GM10248 (cell line): Measurements from ENCODE around the gene TCF12.

ENCODE experiments used
- CTCF ChIA-PET: fragments of 300-600 bp; sonication (Branson Sonifier 250); formaldehyde crosslinking; extraction: SDS; loops from one replicate; lab custom pipeline; 2021; ENCODE audit warnings: antibody characterized with exemption; lab: Yijun Ruan, JAX
- POLR2A ChIA-PET: fragments of 350-650 bp; sonication (Branson Sonifier 250); formaldehyde crosslinking; extraction: SDS; loops from one replicate; lab custom pipeline; 2020; ENCODE audit warnings: antibody characterized with exemption; lab: Yijun Ruan, JAX
- DNase-seq: peaks from one replicate; pipeline ENCODE4 v3.0.0; 2012; ENCODE audit errors: extremely low spot score
- CTCF ChIP-seq: IDR thresholded peaks from 2 replicates; pipeline ENCODE4 v1.5.1; 2012; ENCODE audit warnings: mild to moderate bottlenecking, low read depth; ENCODE audit errors: extremely low read depth, missing control alignments, control extremely low read depth

Gene TCF12

DNA sequence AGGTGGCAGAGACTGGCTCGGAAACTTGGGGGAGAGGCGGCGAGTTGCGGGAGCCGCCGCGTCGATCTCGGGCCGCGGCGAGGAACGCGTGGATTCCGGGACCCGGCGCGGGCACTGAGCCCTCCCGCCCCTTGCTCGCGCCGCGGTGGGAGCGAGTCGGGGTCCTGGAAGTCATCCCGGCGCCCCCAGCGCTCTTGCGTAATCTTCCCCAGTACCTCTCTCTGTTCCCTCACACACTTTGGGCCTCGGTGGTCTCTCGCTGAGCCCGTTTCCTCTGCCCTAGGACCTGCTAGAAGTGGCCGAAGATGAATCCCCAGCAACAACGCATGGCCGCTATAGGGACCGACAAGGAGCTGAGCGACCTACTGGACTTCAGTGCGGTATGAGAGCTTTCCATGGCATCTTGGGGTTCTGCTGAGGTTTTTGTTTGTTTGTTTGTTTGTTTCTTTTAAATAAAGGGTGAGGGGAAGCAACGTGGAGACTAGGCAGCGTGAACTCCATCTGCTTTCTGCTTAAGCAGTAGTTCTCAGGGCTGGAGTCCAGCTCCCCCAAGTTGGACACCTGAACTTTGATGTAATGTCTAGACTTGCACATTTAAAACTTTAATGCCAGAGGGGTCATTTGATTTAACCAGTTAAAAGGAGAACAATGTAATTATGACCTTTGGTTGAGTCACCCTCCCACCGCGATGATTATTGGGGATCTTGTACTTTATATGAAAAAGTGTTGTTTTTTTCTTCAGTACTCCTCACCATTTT, 1.3 kb downstream of the TCF12 start:
- no peak for TF ChIP-seq CTCF
- POLR2A ChIA-PET = no interaction called here
- DNase-seq = peak; percentile 29
- CTCF ChIA-PET = interaction anchor here (0.8 to 1.0 kb wide), 2 partner anchors 15 to 343 kb away, joined by 3 read pairs; no protein-coding TSS in a partner anchor

DNA sequence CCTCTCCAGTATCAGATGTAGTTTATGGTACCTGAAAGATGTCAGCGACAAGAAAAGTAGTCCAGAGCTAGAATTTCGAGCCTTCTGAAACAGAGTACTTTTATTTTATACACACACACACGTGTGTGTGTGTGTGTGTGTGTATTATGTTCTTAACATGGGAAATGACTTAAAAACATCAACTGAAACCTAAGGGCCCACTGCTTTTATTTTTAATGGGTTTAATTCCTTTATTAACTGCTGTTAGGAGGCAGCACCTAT, 1.9 kb downstream of the TCF12 start:
- CTCF ChIA-PET = interaction anchor here (0.8 to 1.0 kb wide), 2 partner anchors 14 to 343 kb away, joined by 3 read pairs; no protein-coding TSS in a partner anchor
- DNase-seq = no peak
- no peak for TF ChIP-seq CTCF
- POLR2A ChIA-PET = no interaction called here

GRCh38 chr15:56923174-56923591, 4.7 kb downstream of the TCF12 start:
- ChIA-PET CTCF (interaction anchor here (1.5 kb wide), 1 partner anchor 432 kb away, joined by 4 read pairs; no protein-coding TSS in a partner anchor), POLR2A (no interaction called here)
- TF ChIP-seq CTCF = no peak
- DNase-seq = no peak

DNA sequence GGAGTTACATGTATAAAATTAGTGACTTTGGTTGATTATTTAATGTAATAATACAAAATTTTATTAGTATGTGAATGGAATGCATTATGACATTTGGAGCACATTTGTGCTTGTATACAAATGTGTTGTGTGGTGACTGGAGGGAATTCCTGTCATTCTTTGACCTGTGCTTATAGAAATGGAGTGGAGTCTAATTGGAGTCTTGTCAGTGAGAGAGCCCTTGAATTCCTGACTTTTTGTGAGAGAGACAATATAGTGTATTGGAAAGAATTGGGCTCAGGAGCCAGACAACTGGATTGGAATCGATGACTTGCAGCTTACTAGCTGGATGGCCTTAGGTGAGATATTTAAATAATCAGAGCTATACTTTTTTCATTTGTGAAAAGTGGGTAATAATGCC, 9.4 kb downstream of the TCF12 start:
- POLR2A ChIA-PET = interaction anchor here (1.5 kb wide), 1 partner anchor 10 kb away, joined by 4 read pairs; the partner anchor contains the start of gene TCF12
- CTCF ChIA-PET = interaction anchor here (1.7 kb wide), 1 partner anchor 10 kb away, joined by 7 read pairs; the partner anchor contains the start of gene TCF12
- TF ChIP-seq CTCF = no peak
- DNase-seq = no peak

GRCh38 chr15:56929399-56929798, 11.0 kb downstream of the TCF12 start:
- DNase-seq = no peak
- no peak for TF ChIP-seq CTCF
- ChIA-PET POLR2A (no interaction called here), CTCF (interaction anchor here (1.0 to 1.7 kb wide), 2 partner anchors 11 to 13 kb away, joined by 3 to 7 read pairs; partner anchors contain the start of gene TCF12)

DNA sequence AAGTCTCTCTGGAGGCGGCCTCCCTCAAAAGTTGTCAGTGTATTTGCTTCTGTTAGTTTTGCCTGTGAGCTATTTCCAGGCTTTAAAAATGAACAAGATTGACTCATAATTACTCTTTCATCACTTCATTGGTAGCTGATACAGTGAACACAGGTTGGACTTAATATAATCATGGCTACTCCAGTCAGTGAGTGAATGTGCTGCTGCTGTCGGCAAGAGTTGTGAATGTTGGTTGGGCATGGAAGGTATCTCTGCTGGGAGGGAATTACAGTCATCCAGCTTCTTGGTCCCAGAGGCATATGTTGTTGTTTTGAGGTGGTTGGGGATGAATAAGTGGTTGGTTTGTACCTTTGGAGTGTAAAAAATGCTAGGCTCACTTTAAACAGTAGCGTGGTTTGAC, 11.5 kb downstream of the TCF12 start:
- TF ChIP-seq CTCF = no peak
- ChIA-PET CTCF (interaction anchor here (1.0 to 2.0 kb wide), 3 partner anchors 13 to 208 kb away, joined by 3 to 5 read pairs (median 3); no protein-coding TSS in a partner anchor), POLR2A (interaction anchor here (0.7 kb wide), 1 partner anchor 9 kb away, joined by 3 read pairs; no protein-coding TSS in a partner anchor)
- no peak for DNase-seq
